ENCODE data around the gene LORICRIN. TPM values are rescaled to one million over a fixed set of nuclear protein-coding genes. Genes with fewer than 3 reads are reported as not detected.

The LORICRIN gene
- total RNA-seq, 4 donors from 2014 or later: not detected

GRCh38 chr1:153251562-153251961 is 7.9 kb upstream of the LORICRIN start:
- H3K36me3 ChIP-seq: no peaks in the 10 kb centered on the region
- intact Hi-C loops (cut with DNase I): no loop called here
- no peaks in the 10 kb centered on the region for H3K9me3 ChIP-seq
- no peak overlapping the region for H3K27ac ChIP-seq (replicated peaks in 1 of 4)
- TF ChIP-seq POLR2AphosphoS5 (IDR thresholded peaks at IDR 0.05) (no peak), EP300 (IDR thresholded peaks at IDR 0.05) (no peak), POLR2A (IDR thresholded peaks at IDR 0.05; ENCODE audit: low read depth) (no peak)
- TF ChIP-seq, protein P1, sequence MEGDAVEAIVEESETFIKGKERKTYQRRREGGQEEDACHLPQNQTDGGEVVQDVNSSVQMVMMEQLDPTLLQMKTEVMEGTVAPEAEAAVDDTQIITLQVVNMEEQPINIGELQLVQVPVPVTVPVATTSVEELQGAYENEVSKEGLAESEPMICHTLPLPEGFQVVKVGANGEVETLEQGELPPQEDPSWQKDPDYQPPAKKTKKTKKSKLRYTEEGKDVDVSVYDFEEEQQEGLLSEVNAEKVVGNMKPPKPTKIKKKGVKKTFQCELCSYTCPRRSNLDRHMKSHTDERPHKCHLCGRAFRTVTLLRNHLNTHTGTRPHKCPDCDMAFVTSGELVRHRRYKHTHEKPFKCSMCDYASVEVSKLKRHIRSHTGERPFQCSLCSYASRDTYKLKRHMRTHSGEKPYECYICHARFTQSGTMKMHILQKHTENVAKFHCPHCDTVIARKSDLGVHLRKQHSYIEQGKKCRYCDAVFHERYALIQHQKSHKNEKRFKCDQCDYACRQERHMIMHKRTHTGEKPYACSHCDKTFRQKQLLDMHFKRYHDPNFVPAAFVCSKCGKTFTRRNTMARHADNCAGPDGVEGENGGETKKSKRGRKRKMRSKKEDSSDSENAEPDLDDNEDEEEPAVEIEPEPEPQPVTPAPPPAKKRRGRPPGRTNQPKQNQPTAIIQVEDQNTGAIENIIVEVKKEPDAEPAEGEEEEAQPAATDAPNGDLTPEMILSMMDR (IDR thresholded peaks at IDR 0.05): no peak
- H3K27me3 ChIP-seq: peaks cover 0 to 14% (median 0%) of the 10 kb centered on the region in 4 donors
- H3K4me3 ChIP-seq: no peak overlapping the region
- WGBS: 85% methylated on average over 3 of the region's 3 CpGs
- no peak for DNase-seq (ENCODE audit: extremely low spot score)
- peaks cover 0 to 6% (median 0%) of the 10 kb centered on the region in 4 donors for H3K4me1 ChIP-seq

GRCh38 chr1:153251988-153252387 is 7.5 kb upstream of the LORICRIN start:
- H3K36me3 ChIP-seq: no peaks in the 10 kb centered on the region
- peak; percentile 34 for DNase-seq (ENCODE audit: extremely low spot score)
- 92% methylated on average over 4 of the region's 4 CpGs for WGBS

DNA sequence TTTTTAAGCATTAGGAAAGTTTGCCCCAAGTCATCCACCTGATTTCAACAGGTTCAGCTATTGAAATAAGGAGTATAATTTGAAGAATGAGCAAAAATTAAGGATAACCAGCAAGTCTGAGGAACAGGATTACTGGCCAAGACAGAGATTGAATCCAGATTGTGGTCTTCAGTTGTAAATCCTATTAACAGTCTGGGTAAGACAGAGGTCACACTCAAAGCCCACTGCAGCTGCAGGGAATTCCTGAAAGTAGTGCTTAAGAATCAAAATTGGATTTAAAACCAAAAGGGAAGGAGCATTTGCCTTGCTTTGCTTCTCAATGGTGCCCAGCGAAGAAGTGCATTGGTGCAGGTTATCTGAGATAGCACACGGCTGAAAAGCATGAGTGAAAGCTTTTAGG is 6.4 kb upstream of the LORICRIN start:
- H3K27me3 ChIP-seq: peaks cover 0 to 14% (median 0%) of the 10 kb centered on the region in 4 donors
- no peak for TF ChIP-seq POLR2AphosphoS5 (IDR thresholded peaks at IDR 0.05)
- TF ChIP-seq EP300 (IDR thresholded peaks at IDR 0.05): no peak
- no peak for TF ChIP-seq POLR2A (IDR thresholded peaks at IDR 0.05; ENCODE audit: low read depth)
- TF ChIP-seq, protein P1 (IDR thresholded peaks at IDR 0.05): no peak
- H3K4me1 ChIP-seq: peaks cover 0 to 6% (median 0%) of the 10 kb centered on the region in 4 donors
- no peaks in the 10 kb centered on the region for H3K36me3 ChIP-seq
- peak; percentile 45 for DNase-seq (ENCODE audit: extremely low spot score)
- no peak overlapping the region for H3K4me3 ChIP-seq
- intact Hi-C loops (cut with DNase I): no loop called here
- WGBS: 95% methylated on average over 2 of the region's 2 CpGs
- no peaks in the 10 kb centered on the region for H3K9me3 ChIP-seq
- no peak overlapping the region for H3K27ac ChIP-seq (replicated peaks in 1 of 4)

More at GRCh38 chr1:153251988-153252387, 7.5 kb upstream of the LORICRIN start:
- TF ChIP-seq POLR2AphosphoS5 (IDR thresholded peaks at IDR 0.05): no peak
- no peak for TF ChIP-seq EP300 (IDR thresholded peaks at IDR 0.05)
- TF ChIP-seq, protein P1 (IDR thresholded peaks at IDR 0.05): no peak
- TF ChIP-seq POLR2A (IDR thresholded peaks at IDR 0.05; ENCODE audit: low read depth): no peak
- peaks cover 0 to 6% (median 0%) of the 10 kb centered on the region in 4 donors for H3K4me1 ChIP-seq
- no peak overlapping the region for H3K27ac ChIP-seq (replicated peaks in 1 of 4)
- intact Hi-C loops (cut with DNase I): no loop called here
- no peak overlapping the region for H3K4me3 ChIP-seq
- peaks cover 0 to 14% (median 0%) of the 10 kb centered on the region in 4 donors for H3K27me3 ChIP-seq
- no peaks in the 10 kb centered on the region for H3K9me3 ChIP-seq

GRCh38 chr1:153253693-153254092 is 5.8 kb upstream of the LORICRIN start:
- WGBS: 44% methylated on average over 1 of the region's 1 CpG
- no peaks in the 10 kb centered on the region for H3K9me3 ChIP-seq
- peak; percentile 86 for DNase-seq (ENCODE audit: extremely low spot score)
- H3K4me3 ChIP-seq: no peak overlapping the region
- H3K4me1 ChIP-seq: peaks cover 0 to 6% (median 0%) of the 10 kb centered on the region in 4 donors
- no peak overlapping the region for H3K27ac ChIP-seq (replicated peaks in 1 of 4)
- no peak for TF ChIP-seq POLR2A (IDR thresholded peaks at IDR 0.05; ENCODE audit: low read depth)
- H3K27me3 ChIP-seq: peaks cover 0 to 14% (median 0%) of the 10 kb centered on the region in 4 donors
- H3K36me3 ChIP-seq: no peaks in the 10 kb centered on the region
- intact Hi-C loops (cut with DNase I): no loop called here

GRCh38 chr1:153260585-153261280 is 1.2 kb downstream of the LORICRIN start:
- Histone ChIP-seq H3K36me3 (no peaks in the 10 kb centered on the region), H3K9me3 (no peaks in the 10 kb centered on the region), H3K27me3 (peaks cover 0 to 62% (median 36%) of the 10 kb centered on the region in 4 donors), H3K4me1 (peaks cover 10 to 23% (median 19%) of the 10 kb centered on the region in 4 donors), H3K4me3 (peak overlapping the region; percentile 50 to 63 (median 56)), H3K27ac (replicated peaks in 1 of 4) (no peak overlapping the region)
- intact Hi-C loops (cut with DNase I): no loop called here
- no peak for TF ChIP-seq POLR2AphosphoS5 (IDR thresholded peaks at IDR 0.05)
- TF ChIP-seq EP300 (IDR thresholded peaks at IDR 0.05): no peak
- TF ChIP-seq, protein P1 (IDR thresholded peaks at IDR 0.05): no peak
- TF ChIP-seq POLR2A (IDR thresholded peaks at IDR 0.05; ENCODE audit: low read depth): no peak
- DNase-seq (ENCODE audit: extremely low spot score): peak; percentile 74
- 47% methylated on average over 5 of the region's 45 CpGs for WGBS
